DMS53 (cell line): ENCODE data around the gene STIP1.

ENCODE experiments used
- DNase-seq: peaks from one replicate; lab custom pipeline; 2025; lab: John Stamatoyannopoulos, UW

Gene STIP1

GRCh38 chr11:64250415-64251015 is 64.5 kb downstream of the STIP1 start:
- peak; percentile 69 for DNase-seq

- DNase-seq, result peak; percentile 77
These were observed 65.2 kb downstream of the STIP1 start, which contains the start of gene PLCB3 for GRCh38 chr11:64251016-64251752. PLCB3 (plus strand) TSS chr11:64251530; CDS start chr11:64251650, 120 bp downstream.

GRCh38 chr11:64251753-64252002 is 65.7 kb downstream of the STIP1 start:
- DNase-seq, result no peak

GRCh38 chr11:64252003-64252872 is 66.3 kb downstream of the STIP1 start:
- DNase-seq, result peak; percentile 64

GRCh38 chr11:64253043-64253442 is 67.1 kb downstream of the STIP1 start:
- DNase-seq, result no peak

- DNase-seq, result no peak
These were observed 67.5 kb downstream of the STIP1 start for GRCh38 chr11:64253481-64253880.
